ENCODE measurements around the gene SACM1L.
"Not testable (repeated sequence)": the region's sequence is repeated elsewhere in the genome, so short reads cannot be mapped to it uniquely, and the experiment has no call there.

Gene SACM1L

GRCh38 chr3:45690336-45691035 lies 1.3 kb downstream of the SACM1L start:
- Mint-ChIP-seq H3K9me3 (peaks cover 2% of the 10 kb centered on the region), H3K27me3 (peaks cover 6% of the 10 kb centered on the region), H3K27ac (peak overlapping the region; percentile 94), H3K36me3 (peaks cover 40% of the 10 kb centered on the region), H3K4me3 (peak overlapping the region; percentile 85), H3K4me1 (peaks cover 61% of the 10 kb centered on the region)
- DNase-seq: no peak
- CTCF ChIA-PET: interaction anchor here (0.6 to 2.5 kb wide), 9 partner anchors 12 to 683 kb away, joined by 3 to 15 read pairs (median 5); no protein-coding TSS in a partner anchor

GRCh38 chr3:45691842-45692241 lies 2.6 kb downstream of the SACM1L start:
- H3K36me3 Mint-ChIP-seq: peaks cover 47% of the 10 kb centered on the region
- H3K4me1 Mint-ChIP-seq: peaks cover 73% of the 10 kb centered on the region
- peak overlapping the region; percentile 85 for H3K4me3 Mint-ChIP-seq
- CTCF ChIA-PET: no interaction called here
- peak overlapping the region; percentile 94 for H3K27ac Mint-ChIP-seq
- peaks cover 6% of the 10 kb centered on the region for H3K27me3 Mint-ChIP-seq
- no peak for DNase-seq
- H3K9me3 Mint-ChIP-seq: peaks cover 2% of the 10 kb centered on the region

GRCh38 chr3:45692866-45693265 lies 3.7 kb downstream of the SACM1L start:
- Mint-ChIP-seq H3K4me1 (peaks cover 72% of the 10 kb centered on the region), H3K4me3 (peak overlapping the region; percentile 52), H3K27me3 (peaks cover 6% of the 10 kb centered on the region), H3K9me3 (peaks cover 2% of the 10 kb centered on the region), H3K27ac (peak overlapping the region; percentile 88), H3K36me3 (peaks cover 51% of the 10 kb centered on the region)
- DNase-seq: no peak
- CTCF ChIA-PET: interaction anchor here (2.5 kb wide), 1 partner anchor 32 kb away, joined by 9 read pairs; no protein-coding TSS in a partner anchor

- peak overlapping the region; percentile 88 for H3K27ac Mint-ChIP-seq
- H3K9me3 Mint-ChIP-seq: peaks cover under 1% of the 10 kb centered on the region
- CTCF ChIA-PET: interaction anchor here (2.5 kb wide), 1 partner anchor 34 kb away, joined by 9 read pairs; no protein-coding TSS in a partner anchor
- peak; percentile 44 for DNase-seq
- H3K4me1 Mint-ChIP-seq: peaks cover 66% of the 10 kb centered on the region
- peak overlapping the region; percentile 52 for H3K4me3 Mint-ChIP-seq
- H3K36me3 Mint-ChIP-seq: peaks cover 48% of the 10 kb centered on the region
- H3K27me3 Mint-ChIP-seq: peaks cover 2% of the 10 kb centered on the region
Observed at GRCh38 chr3:45693941-45694521, 4.8 kb downstream of the SACM1L start.

GRCh38 chr3:45695166-45695565 lies 6.0 kb downstream of the SACM1L start:
- not testable (repeated sequence) for H3K9me3 Mint-ChIP-seq
- peaks cover 52% of the 10 kb centered on the region for H3K36me3 Mint-ChIP-seq
- CTCF ChIA-PET: interaction anchor here (0.6 to 2.5 kb wide), 4 partner anchors 16 to 165 kb away, joined by 3 to 9 read pairs (median 3); no protein-coding TSS in a partner anchor

GRCh38 chr3:45700570-45701073 lies 11.4 kb downstream of the SACM1L start:
- no peak for DNase-seq
- Mint-ChIP-seq H3K27me3 (no peaks in the 10 kb centered on the region), H3K9me3 (no peaks in the 10 kb centered on the region), H3K4me1 (peaks cover 42% of the 10 kb centered on the region), H3K4me3 (no peak overlapping the region), H3K36me3 (peaks cover 39% of the 10 kb centered on the region), H3K27ac (no peak overlapping the region)
- CTCF ChIA-PET: no interaction called here

More at GRCh38 chr3:45695166-45695565, 6.0 kb downstream of the SACM1L start:
- peak overlapping the region; percentile 88 for H3K27ac Mint-ChIP-seq
- not testable (repeated sequence) for H3K27me3 Mint-ChIP-seq, H3K4me3 Mint-ChIP-seq, DNase-seq
- H3K4me1 Mint-ChIP-seq: peaks cover 71% of the 10 kb centered on the region

GRCh38 chr3:45701172-45701867 lies 12.1 kb downstream of the SACM1L start:
- peaks cover 39% of the 10 kb centered on the region for H3K36me3 Mint-ChIP-seq
- peaks cover 41% of the 10 kb centered on the region for H3K4me1 Mint-ChIP-seq
- peak overlapping the region; percentile 29 for H3K27ac Mint-ChIP-seq
- H3K9me3 Mint-ChIP-seq: no peaks in the 10 kb centered on the region
- no peak overlapping the region for H3K4me3 Mint-ChIP-seq
- CTCF ChIA-PET: no interaction called here
- no peaks in the 10 kb centered on the region for H3K27me3 Mint-ChIP-seq
- DNase-seq: no peak

GRCh38 chr3:45704301-45704943 lies 15.2 kb downstream of the SACM1L start:
- H3K27me3 Mint-ChIP-seq: no peaks in the 10 kb centered on the region
- peaks cover 29% of the 10 kb centered on the region for H3K4me1 Mint-ChIP-seq
- no peak overlapping the region for H3K4me3 Mint-ChIP-seq
- no peak for DNase-seq
- CTCF ChIA-PET: interaction anchor here (1.1 to 2.4 kb wide), 4 partner anchors 14 to 374 kb away, joined by 3 to 7 read pairs (median 6); no protein-coding TSS in a partner anchor
- no peaks in the 10 kb centered on the region for H3K9me3 Mint-ChIP-seq
- H3K36me3 Mint-ChIP-seq: peaks cover 48% of the 10 kb centered on the region
- H3K27ac Mint-ChIP-seq: no peak overlapping the region

- Mint-ChIP-seq H3K4me3 (no peak overlapping the region), H3K9me3 (no peaks in the 10 kb centered on the region), H3K4me1 (peaks cover 27% of the 10 kb centered on the region), H3K36me3 (peaks cover 50% of the 10 kb centered on the region), H3K27ac (peak overlapping the region; percentile 42), H3K27me3 (no peaks in the 10 kb centered on the region)
- CTCF ChIA-PET: no interaction called here
- no peak for DNase-seq
Observed at GRCh38 chr3:45705839-45706808, 16.9 kb downstream of the SACM1L start.

- Mint-ChIP-seq H3K9me3 (no peaks in the 10 kb centered on the region), H3K27me3 (no peaks in the 10 kb centered on the region), H3K27ac (no peak overlapping the region), H3K4me1 (peaks cover 4% of the 10 kb centered on the region), H3K36me3 (peaks cover 55% of the 10 kb centered on the region), H3K4me3 (no peak overlapping the region)
- CTCF ChIA-PET: no interaction called here
- DNase-seq: no peak
Observed at GRCh38 chr3:45711931-45712330, 22.7 kb downstream of the SACM1L start.

GRCh38 chr3:45712434-45713110 lies 23.4 kb downstream of the SACM1L start:
- Mint-ChIP-seq H3K27ac (no peak overlapping the region), H3K9me3 (no peaks in the 10 kb centered on the region), H3K4me3 (no peak overlapping the region), H3K4me1 (peaks cover 4% of the 10 kb centered on the region), H3K27me3 (no peaks in the 10 kb centered on the region), H3K36me3 (peaks cover 53% of the 10 kb centered on the region)
- CTCF ChIA-PET: interaction anchor here (1.4 kb wide), 1 partner anchor 16 kb away, joined by 3 read pairs; no protein-coding TSS in a partner anchor
- no peak for DNase-seq

- Mint-ChIP-seq H3K4me1 (peaks cover 2% of the 10 kb centered on the region), H3K9me3 (no peaks in the 10 kb centered on the region), H3K36me3 (peaks cover 53% of the 10 kb centered on the region), H3K4me3 (no peak overlapping the region), H3K27ac (no peak overlapping the region), H3K27me3 (no peaks in the 10 kb centered on the region)
- no peak for DNase-seq
- CTCF ChIA-PET: interaction anchor here (1.2 kb wide), 1 partner anchor 674 kb away, joined by 3 read pairs; no protein-coding TSS in a partner anchor
Observed at GRCh38 chr3:45715945-45716344, 26.7 kb downstream of the SACM1L start.

Data from activated naive CD4-positive, alpha-beta T cell treated with anti-CD3 and anti-CD28 coated beads, Interleukin-2, amount 10 ng/mL, durations not matched to agents 7 days and 5 days (primary cell).